Limb (tissue), 2 donors: Measurements from ENCODE around the gene GRID1.

Experiments
- DNase-seq, 2 donors: peaks; one replicate each; pipeline ENCODE4 v3.0.0-alpha.2; 2016; ENCODE audit errors: extremely low spot score in 2 of 2

The GRID1 gene

DNA sequence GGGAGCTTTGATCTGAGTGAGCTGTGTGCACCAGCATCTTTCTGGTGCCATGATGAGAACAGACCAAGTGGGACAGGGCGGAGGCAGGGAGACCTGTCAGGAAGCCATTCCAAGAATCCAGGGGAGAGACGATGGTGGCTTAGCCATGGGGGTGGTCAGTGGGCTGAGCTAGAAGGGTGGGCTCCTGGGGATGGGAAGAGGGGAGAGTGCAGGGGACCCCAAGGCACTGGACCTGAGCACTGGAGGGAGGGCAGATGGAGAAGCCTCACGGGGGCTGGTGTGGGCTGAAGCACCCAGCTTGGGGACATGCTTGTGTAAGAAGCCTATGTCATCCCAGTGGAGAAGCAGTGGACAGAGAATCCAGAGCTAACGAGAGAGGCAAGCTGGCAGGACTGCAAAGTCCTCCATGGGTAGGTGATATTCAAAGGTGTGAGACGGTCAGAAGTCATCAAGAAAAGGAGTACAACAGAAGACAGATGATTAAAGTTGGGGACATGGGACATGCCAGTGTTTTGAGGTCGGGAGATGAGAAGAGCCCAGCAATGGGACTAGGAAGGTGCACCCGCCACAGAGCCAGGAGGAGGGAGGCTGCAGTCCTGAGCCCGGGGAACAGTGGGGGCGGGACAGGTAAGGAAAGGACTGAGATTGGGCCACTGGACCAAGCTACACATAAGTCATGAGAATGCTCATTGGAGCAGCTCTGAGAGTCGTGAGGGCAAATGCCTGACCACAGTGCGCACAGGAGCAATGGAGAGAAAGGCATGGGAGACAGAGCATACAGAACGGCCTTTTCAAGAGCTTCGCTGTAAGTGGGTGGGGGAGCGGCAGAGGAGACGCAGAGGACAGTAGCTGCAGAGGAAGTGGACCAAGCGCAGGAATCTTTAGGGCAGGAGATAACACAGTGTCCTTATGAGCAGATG lies 72.0 kb downstream of the GRID1 start:
- DNase-seq, result peak in 1 of 2 donors; percentile 18

DNA sequence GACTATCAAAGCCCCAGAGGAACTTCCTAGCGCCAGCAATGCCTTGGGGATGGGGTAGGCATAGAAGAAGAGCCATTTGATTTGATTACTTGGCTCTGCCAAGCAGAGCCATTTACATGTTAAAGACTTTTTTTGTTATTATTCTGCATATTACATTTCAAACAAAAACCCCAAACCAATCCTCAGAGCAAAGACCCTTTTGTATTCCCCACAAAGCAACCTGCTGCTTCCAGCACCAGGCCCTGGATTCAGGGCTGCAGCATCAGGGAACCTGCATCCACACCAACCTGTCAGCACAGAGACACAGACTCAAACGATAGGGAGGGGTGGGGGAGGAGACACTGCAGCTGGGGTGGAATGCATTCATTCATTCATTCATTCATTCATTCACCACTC lies 73.2 kb downstream of the GRID1 start:
- peak in 1 of 2 donors; percentile 9 for DNase-seq

DNA sequence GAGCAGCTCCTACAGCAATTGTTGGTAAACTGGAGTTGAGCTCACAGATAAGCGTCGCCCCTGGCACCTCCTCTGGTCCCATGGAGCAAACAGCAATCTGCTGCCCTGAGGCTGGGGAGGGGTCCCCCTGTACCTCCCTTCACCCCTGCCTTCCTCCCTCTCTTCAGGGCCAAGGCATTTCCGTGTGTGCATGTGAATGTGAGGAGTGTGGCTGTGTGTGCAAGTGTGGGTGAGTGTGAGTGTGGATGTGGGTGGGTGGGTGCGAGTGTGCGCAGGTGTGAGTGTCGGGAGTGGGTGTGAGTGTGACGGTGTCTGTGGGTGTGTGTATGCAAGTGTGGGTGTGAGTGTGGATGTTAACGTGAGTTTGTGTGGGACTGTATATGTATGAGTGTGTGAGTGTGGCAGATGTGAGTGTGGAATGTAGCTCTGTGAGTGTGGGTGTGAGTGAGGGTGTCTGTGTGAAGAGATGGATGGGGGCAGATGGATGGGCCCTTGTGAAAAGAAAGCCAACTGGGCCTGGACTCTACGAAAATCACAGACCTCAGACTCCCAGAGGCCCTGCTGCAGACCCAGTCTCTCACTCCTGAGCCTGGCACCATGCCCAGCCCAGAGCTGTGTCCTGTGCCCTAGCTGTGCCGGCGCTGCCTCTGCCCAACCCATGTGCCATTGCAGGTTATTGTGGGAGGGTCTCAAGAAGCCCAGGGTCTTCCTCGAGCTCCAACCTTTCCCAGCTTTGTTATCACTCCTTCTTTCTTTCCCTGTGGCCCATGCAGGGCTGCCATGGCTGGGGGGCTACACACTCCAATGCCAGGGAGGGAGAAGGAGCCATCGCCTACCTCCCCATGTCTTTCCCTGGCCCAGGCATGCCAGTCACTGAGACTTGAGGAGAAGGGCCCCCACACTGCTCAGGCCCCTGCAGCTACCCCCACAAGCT lies 73.9 kb downstream of the GRID1 start:
- peak in 1 of 2 donors; percentile 36 for DNase-seq

DNA sequence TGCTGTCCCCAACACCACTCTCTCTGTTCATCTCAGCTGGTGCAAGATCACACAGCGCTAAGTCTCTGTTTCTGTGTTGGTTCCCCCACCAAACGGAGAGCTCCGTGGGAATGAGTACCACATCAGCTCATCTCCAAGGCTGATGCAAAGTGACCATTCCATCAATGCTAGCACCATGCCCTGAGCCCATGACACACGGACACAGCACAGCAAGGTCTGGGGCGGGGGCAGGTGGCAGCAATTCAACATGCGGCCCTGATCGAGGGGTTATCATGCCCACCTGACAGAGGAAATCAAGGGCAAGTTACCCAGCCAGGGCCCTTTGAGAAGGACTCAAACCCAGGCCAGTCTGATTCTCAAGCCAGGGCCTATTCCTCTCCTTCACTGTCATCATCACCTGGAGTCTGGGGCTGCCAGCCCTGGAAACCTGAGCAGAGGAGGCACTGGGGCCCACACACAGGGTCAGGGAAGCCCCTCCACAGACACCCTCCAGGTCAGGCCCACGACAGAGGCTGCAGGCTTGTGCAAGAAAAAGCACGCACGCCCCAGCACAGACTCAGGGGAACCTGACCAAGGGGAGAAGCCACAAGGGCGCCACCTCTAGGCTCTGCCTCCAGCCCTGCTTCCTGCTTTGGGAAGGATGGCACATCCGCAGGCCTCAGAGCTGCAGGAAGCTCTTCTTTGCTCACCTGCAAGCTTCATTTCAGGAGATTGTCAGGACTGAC lies 74.8 kb downstream of the GRID1 start:
- peak in 1 of 2 donors; percentile 17 for DNase-seq

DNA sequence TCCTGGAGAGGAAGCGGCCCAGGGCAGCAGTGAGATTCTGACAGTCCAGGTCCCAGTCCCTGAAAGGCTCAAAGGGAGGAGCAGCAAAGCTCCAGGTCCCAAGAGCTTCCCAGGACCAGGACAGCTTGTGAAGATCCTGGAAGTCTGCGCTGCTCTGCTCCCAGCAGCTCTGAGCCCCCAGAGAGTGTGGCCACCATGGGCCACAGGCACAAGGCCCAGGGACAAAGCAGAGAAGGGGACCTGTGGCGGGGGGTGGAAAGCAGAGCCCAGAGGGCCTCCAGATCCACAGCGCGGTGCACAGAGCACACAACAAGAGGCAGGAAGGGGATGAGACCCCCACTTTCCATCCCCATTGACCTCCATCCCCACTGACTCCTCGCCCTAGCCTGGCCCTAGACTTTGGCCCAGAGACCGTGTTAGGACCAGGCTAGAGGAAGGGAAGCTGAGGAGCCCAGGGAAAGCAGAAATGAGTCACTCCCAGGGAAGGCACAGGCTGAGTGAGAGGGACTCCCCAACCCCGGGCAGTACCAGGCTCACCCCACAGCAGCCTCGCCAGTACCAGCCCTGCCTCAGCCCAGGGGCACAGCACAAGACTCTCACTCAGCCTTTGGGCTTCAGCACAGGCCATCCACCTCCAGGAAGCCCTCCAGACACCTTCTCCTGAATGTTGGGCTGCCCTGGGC lies 75.5 kb downstream of the GRID1 start:
- peak in 1 of 2 donors; percentile 11 for DNase-seq

DNA sequence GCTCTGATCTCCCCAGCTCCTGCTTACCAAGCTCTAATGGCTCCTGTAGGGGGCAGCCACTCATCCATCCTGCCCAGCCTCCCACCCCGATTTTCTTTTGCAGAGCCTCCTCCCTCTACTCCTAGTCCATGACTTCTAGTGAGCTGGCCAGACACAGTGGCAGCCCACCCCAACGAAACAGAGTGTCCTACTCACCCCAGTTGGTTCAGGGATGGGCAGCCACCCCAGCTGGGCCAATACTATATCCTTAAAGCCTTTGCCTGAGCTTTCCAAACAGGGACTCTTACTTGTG lies 77.1 kb downstream of the GRID1 start:
- peak in 1 of 2 donors; percentile 12 for DNase-seq

DNA sequence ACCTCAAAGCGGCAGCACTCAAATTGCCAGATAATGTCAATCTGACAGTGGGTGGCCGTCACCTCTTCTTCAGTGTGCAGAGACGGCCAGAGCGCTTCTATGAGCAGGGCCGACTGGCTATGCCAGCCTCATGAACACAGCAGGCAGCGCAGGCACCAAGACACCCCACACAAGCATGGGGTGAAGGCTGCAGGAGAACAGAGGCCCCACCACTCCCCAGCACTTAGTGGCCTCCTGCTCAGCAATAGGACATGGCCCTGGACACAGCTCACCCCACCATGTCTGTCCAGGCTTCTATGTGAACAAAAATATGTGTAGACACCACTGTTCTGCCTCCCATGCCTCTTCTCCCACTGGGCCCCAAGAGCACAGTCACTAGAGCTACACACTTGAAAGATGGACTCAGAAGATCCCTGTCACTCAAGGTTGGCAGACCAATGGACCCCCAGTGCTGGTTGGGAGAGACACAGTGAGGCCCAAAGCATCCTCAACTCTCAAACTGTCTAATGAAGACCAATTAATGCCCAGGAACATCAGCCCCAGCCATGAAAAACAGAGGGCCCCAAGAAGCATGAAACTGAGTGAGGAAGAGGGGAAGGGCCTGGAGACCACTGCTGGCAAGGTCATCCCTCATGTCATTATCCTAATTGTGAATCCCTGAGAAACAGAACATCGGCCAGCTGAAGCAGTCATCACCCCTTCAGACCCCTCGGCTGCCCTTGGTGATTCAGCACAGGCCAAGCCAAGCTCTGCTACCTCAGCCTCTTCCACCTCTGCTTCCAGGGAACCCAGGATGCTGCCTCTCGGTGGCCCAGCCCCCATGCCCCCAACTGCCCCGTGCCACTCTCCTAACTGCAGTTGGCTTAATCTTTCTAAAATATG lies 77.7 kb downstream of the GRID1 start:
- DNase-seq, result peak in 1 of 2 donors; percentile 7

DNA sequence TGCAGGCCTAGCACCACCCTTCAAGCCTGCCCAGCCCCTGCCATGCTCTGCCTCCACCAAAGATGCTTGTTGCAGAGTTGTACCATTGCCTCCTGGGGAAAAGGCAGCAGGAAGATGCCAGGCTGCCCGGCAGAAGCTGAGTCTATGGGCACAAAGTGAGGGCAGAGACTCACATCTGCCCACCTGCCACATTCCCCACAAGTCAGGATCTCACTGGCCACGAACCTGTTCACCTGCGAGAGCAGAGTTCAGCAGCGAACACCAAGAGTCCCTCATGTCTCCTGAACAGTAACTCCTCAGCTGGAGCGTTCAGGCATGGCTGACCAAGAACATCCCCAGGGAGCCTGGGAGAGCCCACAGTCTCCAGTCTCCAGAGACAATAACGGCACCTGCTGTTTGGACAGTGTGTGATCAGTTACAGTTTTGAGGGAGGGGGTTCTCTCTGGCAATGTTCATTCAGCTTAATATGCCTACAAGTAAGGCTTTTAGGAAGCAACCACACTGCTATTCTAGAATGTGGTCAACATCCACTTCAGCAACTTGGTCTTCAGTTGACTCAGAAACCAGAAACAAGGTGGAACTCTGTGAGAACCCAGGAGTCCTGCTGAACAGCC lies 78.5 kb downstream of the GRID1 start:
- peak in 1 of 2 donors; percentile 17 for DNase-seq

DNA sequence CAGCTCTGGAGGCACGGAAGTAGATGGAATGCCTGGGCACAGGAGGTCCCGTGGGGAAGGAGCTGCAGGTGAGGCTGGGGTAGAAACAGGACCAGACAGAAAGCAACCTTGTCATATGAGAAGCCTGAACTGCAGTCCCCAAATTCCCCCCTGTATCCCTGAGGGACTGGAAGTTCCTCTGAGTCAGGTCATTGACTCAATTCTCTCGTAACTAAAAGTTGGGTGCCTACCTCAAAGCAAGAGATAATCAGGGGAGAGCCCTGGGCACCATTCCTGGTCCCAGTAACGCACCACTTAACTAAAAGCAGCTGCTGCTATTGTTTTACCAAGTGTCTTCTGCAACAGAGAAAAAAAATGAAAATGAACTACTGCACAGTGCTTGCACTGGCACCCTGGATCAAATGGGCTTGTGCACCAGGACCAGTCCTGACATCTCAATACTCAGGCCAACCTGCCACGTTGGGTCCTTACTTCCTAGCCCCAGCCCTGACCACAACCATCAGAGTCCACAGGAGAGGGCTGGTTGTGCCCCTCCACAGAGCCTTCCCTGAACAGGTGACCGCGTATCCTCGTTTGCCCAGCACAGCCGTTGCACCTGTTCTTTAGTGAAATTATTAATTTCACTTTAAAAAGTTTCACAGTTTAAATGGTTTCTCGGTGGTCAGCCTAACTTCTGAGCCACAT lies 79.3 kb downstream of the GRID1 start:
- peak in 1 of 2 donors; percentile 9 for DNase-seq

DNA sequence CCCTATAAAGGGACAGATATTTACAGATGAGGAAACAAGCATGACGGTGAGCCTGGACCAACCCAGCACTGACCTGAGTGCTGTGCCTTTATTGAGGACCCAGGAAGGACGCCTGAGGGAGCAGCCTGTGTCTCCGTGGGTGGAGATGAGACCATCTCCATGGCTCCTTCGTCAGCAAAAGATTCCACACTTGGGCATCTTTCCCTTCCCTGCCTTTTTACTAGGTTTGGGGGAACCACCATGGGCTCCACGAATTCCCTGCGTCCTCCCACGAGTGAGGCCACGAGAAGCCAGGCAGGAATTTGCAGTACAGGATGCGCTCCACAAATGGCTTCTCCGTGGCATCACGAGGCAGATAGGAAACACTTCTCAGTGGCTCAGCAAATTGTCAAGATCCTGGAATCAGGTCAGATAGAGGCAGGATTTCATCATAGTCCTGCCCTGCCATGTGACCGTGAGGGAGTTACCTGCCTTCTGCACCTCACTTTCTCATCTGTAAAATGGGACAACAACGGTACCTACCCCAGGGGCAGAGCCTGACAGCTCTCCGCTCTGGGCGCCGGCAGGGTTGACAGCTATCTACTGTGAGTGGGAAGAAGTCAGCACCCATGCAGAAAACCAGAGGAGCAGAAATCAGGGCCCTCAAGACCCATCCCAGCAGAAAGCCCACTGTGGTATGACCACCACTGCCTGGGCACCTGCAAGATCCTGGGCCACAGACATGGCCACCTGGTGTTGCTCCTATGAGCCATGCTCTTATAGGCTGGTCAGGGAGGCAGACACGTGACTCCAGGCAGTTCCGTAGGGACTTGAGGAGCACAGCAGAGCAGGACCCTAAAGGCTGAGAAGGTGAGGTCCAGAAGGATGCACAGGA lies 80.1 kb downstream of the GRID1 start:
- no peak for DNase-seq

DNA sequence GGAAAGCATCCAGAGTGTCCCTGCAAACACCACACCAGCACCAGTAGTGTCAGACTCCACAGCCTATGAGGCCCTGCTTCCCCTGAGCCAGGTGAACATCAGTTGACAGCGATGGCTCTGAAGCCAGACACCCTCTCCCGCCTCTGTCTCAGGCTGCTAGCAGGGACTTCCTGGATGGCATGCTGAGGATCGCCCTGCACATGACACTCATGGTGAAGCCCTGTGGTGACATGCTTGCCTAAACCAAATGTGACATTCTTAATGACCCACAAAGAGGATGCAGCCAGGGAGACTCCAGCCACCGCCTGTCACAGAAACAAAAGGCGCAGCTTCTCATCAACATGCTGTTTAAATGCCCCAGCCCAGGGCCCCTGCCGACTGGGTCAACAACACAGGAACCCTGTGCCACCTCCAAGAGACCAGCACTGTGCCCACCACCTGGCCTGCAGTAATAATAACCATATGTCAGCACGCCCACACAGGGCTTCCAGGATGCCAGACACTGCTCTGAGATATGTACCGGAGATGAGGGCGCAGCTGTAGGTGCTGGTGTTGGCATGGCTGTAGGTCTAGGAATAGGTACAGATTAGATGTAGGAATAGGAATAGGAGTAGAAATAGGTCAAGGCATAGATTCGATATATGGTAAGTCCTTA lies 81.3 kb downstream of the GRID1 start:
- no peak for DNase-seq

DNA sequence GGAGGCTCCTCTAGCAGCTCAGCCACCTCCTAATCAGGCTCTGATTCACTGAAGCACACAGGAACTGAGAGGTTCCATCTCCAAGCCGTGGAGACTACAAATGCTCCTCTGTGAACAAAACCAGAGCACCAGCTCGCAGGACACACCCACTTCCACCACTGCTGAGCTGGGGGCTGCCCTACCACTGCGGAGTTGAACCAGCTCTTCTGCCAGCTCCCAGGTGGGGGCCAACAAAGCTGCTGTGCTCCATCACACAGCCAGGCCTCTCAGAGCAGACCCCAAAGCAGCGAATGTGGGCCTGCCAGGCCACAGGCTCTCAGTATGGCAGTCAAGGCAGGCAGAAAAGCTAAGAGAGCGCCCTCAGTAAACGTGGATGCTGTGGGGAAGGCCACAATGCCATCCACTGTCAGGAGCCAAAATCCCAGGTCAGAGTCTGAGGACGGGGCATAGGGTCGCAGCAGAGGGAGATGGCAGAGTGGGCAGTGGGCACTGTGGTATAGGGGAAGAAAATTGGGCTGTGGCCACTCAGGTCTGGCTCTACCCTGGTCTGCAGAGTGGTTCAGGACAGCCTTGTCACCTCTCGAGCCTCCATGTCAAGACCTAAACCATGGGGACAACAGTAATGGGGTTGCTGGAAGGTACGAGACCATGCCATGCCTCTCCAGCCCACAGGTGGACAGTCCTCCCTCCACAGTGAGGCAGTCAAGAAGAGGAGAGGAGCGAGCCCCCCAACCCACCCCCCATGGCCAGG lies 82.1 kb downstream of the GRID1 start:
- no peak for DNase-seq

DNA sequence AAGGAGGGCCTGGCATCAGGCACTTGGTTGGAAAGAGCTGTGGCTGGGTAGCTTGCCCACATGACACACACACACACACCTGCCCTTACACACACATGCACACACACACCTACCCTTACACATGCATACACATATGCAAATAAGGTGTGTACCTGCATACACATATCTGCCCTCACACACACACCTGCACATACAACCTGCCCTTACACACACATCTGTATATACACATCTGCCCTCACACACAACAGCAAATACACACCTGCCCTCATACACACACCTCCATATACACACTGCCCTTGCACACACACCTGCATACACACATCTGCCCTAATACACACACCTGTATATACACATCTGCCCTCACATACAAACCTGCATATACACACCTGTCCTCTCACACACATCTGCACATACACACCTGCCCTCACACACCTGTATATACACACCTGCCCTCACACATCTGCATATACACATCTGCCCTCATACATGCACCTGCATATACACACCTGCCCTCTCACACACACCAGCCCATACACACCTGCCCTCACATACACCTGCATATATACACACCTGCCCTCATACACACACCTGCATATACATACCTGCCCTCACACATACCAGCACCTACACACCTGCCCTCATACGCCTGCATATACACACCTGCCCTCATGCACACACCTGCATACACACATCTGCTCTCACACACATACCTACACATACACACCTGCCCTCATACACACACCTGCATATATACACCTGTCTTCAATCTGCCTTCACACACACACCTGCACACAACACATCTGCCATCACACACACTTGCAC lies 82.9 kb downstream of the GRID1 start:
- DNase-seq, result no peak

DNA sequence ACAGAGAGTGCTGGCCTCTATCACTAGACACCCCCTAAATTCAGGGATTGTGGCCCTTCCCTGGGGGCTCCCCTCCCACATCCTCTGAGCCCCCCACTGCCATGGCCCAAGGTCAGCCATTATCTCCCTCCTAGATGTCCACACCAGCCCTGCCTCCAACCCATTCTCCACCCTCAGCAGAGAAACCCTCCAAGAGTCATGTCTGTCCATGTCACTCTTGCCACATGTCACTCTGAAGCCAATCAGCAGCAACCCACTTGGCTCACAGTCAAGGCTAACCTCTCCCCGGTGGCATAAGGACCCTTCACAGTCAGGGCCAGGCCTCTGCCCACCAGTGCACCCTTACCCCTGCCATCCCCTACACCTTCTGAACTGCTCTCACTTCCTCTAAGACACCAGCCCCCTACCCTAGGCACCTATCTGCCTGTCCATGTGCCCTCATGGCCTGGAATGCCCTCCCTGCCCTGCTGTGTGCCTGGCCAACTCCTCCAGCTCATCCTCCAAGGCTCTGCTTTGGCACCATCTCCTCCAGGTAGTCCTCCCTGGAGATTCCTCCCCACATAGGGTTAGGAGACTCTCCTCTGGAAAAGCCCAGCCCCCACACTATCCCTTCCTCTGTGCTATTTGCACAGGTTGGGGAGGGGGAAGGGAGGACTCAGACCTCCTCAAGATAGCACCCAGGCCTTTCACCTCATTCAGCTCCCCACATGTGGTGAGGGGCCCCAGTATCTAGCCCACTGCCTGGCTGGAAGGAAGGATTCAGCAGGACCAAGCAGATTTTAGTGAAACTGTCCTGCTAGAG lies 83.7 kb downstream of the GRID1 start:
- DNase-seq, result no peak

DNA sequence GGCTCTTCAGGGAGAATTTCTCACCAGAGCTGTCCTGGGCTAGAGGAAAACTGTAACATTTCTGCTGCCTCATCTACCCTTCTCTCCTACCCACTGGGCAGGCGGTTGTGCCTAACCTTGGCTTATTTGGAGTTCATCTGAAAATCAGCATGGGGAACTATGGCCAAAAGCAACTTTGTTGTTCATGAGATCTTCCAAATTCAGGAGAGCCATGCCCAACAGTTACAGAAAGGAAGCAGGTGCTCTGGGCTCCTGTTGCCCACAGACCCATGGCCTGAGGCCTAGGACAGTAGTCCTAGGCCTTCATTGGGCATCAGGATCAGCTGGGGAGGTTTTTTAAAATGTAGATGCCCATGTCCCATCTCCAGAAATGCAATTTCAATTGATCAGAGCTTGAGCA lies 85.2 kb downstream of the GRID1 start:
- DNase-seq, result no peak
